HG03066 (cell line): ENCODE results near the gene IL17C.

Source experiments
- ATAC-seq: cut with Tn5 transposase; IDR thresholded peaks from one replicate; pipeline ENCODE4 v1.9.1; 2021; ENCODE audit warnings: low read depth; ENCODE audit not compliant: unreplicated experiment

The IL17C gene

DNA sequence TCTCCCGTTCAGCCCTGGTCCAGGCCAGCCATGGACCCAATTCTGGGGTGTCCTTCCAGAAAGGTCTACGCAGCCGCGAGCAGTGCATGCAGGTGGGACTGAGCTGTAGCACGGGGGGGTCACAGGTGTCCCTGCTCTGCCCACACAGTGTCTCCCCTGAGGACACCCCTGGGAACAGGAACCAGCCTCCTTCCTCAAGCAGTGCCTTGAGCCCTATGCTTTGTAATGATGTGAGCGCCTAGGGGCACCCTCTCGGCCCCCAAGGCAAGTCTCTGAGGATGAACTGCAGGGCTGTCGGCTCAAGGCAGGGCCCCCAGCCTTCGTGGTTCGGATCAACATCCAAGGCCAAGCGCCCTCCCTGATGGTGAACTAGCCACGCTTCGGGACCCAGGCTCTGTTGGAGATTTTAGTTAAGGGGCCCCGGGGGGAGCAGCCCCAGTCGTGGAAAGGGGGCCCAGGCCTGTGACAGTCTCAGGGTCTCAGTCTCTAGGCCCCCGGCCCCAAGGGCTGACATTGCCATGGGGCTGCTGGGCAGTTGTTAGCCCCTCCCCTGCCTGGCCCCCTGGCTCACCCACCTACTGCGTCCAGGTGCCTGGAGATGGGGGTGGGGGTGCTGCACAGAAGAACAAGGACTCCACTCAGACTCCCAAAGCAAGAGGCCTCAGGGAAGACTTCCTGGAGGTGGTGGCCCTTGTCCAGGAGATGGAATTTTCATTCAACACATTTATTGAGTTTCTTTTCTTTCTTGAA, 2.3 kb downstream of the IL17C start:
- no peak for ATAC-seq

GRCh38 chr16:88642881-88643643, 4.7 kb downstream of the IL17C start:
- ATAC-seq = no peak

- no peak for ATAC-seq
Observed at GRCh38 chr16:88643644-88643932, 5.2 kb downstream of the IL17C start.

GRCh38 chr16:88645455-88645854, 7.1 kb downstream of the IL17C start:
- ATAC-seq = no peak

DNA sequence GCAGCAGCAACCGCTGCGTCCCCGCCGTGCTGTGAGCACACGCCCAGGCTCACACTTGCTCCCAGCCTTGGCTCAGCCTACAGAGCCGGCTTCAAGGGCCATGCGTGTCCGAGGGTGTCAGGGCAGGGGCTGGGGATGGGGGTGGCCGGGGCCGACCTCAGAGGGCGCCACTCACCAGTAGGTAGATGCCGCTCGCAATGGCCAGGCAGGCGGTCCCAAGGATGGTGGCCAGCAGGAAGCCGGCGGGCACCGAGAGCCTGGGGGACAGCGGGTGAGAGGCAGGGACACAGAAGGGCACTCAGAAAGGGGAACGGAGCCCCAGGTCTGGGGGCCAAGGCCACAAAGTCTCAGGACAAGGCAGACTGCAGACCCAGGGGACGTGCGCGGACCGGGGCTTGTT, 7.6 kb downstream of the IL17C start:
- ATAC-seq = no peak

- ATAC-seq = no peak
Observed at GRCh38 chr16:88646345-88647034, 8.1 kb downstream of the IL17C start.

DNA sequence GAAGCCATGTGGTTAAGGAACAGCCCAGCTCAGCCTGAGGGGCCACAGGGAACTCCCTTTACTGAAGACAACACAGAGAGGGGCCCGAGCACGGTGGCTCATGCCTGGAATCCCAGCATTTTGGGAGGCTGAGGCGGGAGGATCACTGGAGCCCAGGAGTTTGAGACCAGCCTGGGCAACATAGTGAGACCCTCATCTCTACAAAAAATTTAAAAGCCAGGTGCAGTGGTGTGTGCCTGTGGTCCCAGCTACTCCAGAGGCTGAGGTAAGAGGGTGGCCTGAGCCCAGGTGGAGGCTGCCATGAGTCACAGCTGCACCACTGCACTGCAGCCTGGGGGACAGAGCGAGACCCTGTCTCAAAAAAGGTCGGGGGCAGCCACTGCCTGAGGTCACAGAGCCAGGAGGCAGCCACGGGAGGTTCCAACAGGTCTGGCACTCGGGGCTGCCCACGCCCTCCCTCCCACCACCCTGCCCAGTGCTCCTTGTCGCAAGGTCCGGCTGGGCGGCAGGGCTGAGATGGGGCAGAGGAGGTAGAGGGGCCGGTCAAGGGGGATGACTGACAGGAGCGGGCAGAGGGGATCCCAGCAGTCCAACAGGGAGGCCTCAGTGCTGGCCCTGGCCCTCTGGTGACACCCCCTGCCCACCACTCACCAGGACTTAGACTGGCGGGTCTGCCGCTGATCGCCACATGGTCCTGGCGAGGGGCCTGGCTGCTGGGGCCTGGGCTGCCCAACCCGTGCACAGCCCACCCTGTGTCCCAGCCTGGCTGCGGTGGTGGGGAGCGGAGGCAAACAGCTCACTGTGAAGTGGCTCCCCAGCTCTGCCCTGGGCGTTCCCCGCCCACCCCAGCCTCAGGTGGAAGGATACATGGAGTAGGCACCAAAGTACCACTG, 9.1 kb downstream of the IL17C start:
- ATAC-seq = no peak

GRCh38 chr16:88649195-88649923, 11.0 kb downstream of the IL17C start:
- no peak for ATAC-seq

DNA sequence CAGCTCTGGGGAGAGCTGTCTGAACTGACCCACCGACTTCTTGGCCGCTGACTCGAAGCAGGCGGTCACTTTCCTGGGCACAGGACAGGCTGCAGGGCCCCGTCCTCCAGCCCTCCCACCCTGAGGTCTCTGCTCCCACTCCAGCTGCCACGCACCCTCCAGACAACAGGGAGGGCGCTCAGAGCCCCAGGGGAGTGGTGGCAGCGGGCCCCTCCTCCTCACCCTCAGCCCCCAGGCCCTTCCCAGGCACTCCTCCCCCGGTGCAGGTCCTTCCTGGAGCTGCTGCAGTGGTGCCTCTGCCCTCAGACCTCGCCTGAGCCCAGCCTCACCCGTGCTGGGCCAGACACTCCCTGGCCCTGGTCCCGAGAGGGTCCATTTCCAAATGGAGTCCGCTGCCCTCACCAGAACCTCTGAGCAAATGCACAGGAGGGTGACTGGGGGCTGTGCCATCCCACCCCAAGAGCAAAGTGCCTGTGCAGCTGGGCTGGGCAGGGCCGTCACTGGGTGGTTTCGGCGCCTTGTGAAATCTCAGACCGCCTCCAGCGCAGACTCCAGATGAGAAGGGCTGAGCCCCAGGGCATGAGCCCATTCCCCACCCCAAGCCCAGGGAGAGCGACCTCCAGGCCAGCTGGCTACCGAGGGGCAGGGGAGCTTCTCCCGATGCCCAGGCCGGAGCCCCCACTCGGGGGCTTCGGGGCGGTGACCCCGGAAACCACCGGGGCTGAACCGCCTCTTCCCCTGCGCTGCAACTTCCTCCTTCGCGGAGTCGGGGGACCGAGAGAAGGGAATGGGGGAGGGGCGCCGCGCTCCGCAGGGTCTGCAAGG, 11.8 kb downstream of the IL17C start:
- ATAC-seq = peak; percentile 6

DNA sequence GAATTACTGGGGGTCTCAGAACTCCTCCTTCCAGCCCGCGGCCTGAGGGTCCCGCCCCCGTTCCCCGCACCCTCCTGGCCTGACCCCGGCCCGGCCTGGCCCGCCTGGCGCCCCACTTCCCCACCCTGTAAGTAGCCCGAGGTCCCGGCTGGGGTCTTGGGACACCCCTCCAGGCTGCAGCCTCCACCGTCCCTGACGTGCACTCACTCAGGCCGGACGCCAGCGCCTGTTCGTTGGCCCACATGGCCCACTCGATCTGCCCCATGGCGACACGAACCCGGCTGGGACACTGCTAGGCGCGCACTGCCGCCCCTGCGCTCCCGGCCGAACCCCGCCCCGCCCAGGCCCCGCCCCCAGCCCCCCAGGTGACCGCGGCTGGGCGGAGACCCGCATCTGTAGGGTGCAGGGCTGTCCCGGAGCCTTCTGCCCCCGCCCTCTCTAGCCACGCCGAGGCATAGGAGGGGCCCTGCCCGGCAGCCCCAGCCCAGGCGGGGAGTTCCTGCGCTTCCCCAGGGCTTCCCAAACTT, 12.4 kb downstream of the IL17C start, which contains the start of gene CYBA:
Gene CYBA, minus strand, starts transcription at position 305 of the 527 bp plus-strand sequence. Its CDS starts 40 bp downstream, at position 265.
- ATAC-seq = peak; percentile 71

DNA sequence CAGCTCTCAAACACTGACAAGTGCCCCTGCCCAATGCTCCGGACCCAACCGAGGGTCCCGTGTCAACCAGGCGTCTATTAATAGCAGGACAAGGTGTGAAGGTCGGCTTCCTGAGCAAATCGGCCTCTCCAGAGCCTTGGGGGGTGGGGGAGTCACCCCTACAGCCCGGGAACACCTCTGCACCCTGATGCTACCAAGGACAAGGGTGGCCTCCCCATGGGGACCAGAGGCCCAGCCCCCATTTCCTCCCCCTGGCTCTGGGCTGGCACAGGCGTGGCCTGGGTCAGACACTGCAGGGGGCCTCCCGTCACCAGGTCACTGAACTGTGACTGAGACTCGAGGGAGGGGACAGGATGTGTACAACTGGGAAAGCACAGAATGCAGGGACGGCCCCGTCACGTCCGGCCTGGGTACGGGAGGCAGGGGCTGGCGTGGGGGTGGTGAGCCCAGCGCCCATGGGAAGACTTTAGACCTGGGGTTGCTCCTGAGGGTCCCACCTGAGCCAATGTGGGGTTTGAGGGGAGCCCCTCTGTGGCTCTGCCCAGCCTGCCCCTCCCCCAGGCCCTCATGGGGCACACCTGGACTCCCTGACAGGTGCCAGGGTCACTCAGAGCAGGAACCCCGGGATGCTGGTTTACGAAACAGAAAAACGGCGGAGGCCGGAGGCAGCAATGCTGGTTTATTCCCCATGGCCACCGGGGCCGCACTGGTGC, 13.1 kb downstream of the IL17C start:
- ATAC-seq = peak; percentile 74

DNA sequence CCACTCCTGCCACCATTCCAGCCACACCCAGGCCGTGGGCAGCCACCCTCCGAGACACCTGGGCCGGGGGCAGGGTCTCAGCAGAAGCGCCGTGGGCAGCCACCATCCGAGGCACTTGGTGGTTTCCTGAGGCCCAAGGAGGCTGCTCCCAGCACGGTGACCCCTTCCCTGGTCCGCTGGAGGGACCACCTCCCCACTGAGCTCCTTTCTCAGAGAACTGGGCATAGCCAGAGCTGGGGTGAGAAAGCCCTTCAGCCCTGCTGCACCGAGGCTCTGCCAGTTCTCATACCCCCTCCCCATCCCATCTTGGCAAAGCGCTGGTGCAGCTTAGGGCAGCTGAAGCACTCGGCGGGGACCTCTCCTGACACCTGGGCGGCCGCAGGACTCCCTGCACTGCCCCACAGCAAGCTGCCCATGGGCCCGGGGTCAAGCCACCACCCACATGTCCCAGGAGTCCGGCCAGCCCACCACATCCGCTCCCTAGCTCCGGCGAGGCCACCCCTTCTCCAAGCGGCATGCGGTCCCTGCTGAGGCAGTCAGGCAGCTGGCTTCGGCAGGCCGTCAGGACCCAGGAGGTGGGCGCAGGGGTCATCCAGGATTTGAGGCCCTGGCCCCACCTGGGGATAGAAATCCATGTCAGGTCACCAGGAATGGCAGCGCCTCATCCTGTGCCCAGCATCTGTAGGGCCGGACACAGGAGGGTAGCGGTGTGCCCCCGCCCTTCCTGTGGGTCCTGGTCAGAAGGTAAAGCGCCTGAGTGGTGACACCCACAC, 13.8 kb downstream of the IL17C start:
- ATAC-seq = no peak

GRCh38 chr16:88652762-88653063, 14.3 kb downstream of the IL17C start:
- no peak for ATAC-seq

GRCh38 chr16:88653101-88653500, 14.7 kb downstream of the IL17C start:
- no peak for ATAC-seq

GRCh38 chr16:88653596-88654362, 15.4 kb downstream of the IL17C start:
- ATAC-seq = no peak

DNA sequence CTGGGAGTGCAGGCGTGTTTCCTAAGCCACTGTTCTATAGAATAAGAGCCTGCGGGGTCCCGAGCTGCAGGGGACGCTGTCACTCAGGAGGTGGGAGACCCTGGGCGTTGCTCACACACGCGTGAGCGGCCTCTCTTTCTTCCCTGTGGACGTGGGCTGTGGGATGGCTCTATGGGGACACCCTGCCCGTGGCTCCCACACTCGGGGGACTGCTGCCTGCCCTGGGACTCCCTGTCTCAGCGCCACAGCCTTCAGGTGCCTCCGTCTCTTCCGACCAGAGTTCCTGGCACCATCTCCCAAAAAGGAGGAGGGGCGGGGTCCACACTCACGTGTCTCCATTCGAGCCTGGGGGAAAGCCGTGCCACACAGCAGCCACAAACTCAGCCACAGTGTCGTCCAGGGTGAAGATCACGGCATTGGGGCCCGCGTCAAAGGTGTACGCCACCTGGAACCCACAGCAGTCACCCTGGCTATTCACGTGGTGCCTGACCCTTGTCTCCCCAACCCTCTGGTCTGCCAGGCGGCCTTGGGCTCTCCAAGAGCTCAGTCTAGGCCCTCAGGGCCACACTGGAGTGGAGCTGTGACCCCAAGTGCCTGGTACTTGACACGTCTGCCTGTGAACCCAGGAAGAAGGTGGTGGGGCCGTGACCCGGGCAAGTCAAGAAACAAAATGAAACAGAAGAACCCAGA, 16.1 kb downstream of the IL17C start:
- ATAC-seq = no peak
